Measurements from ENCODE around the gene ACOX3.

The ACOX3 gene

DNA sequence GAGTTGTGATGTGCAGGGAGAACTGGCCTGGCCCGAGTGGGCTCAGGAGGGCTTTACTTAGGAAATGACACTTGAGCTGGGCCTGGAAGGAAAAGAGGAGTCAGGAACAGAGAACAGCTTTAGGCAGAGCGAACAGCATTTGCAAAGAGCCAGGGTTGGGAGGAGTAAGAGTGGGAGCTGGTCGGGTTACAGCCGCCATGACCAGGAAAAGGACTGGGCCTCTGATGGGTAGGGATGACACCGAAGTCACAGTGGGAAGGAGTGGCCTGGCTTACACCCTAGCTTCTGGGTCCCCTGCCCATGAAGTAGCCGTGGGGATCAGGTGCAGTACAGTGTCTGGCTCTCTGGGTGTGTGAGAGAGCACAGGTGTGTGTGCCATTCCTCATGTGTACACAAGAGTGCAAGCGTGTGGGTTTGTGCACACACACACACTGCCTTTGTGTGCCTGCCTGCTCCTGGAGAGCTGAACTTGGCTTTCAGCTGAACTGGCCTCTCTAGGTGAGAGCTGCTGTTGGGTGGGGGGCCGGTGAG, 31.7 kb upstream of the ACOX3 start:
- Mint-ChIP-seq H3K36me3 (peaks cover 2% of the 10 kb centered on the region), H3K27ac (no peak overlapping the region), H3K27me3 (no peaks in the 10 kb centered on the region), H3K4me1 (ENCODE audit: low read depth) (no peaks in the 10 kb centered on the region), H3K9me3 (ENCODE audit: low read depth) (no peaks in the 10 kb centered on the region), H3K4me3 (no peak overlapping the region)

- no peak overlapping the region for H3K27ac Mint-ChIP-seq
- H3K27me3 Mint-ChIP-seq: no peaks in the 10 kb centered on the region
- H3K4me1 Mint-ChIP-seq (ENCODE audit: low read depth): no peaks in the 10 kb centered on the region
- H3K9me3 Mint-ChIP-seq (ENCODE audit: low read depth): no peaks in the 10 kb centered on the region
- H3K36me3 Mint-ChIP-seq: peaks cover 2% of the 10 kb centered on the region
- H3K4me3 Mint-ChIP-seq: no peak overlapping the region
Measured at GRCh38 chr4:8471211-8471875, 30.8 kb upstream of the ACOX3 start.

DNA sequence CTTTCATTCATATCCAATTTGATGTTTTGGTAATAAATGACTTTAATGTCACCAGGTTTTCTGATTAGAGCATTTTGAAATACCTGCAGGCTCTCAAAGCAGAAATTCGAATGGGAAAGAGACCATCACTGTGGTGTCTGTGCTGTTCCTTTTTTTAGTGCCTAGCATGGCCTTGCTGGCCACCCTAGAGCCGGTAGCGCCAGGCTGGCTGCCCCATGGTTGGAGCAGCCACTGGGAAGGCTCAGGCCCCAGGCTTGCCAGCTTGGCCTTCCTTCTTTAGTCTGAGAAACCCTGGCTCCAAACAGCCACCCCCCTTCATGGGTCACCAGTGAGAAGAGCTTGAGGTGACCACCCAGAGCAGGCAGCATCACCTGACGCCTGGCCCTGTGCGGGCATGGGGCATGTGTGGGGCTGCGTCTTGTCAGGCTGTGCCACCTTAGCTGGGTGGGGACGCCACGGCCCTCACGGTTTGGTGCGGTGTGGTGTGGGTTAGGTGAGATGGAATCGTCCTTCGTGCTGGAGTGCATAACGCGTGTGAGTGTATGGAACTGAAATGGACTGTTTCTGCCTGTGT, 30.0 kb upstream of the ACOX3 start:
- Mint-ChIP-seq H3K36me3 (peaks cover 2% of the 10 kb centered on the region), H3K27ac (no peak overlapping the region), H3K4me1 (ENCODE audit: low read depth) (no peaks in the 10 kb centered on the region), H3K4me3 (no peak overlapping the region), H3K9me3 (ENCODE audit: low read depth) (no peaks in the 10 kb centered on the region), H3K27me3 (no peaks in the 10 kb centered on the region)

DNA sequence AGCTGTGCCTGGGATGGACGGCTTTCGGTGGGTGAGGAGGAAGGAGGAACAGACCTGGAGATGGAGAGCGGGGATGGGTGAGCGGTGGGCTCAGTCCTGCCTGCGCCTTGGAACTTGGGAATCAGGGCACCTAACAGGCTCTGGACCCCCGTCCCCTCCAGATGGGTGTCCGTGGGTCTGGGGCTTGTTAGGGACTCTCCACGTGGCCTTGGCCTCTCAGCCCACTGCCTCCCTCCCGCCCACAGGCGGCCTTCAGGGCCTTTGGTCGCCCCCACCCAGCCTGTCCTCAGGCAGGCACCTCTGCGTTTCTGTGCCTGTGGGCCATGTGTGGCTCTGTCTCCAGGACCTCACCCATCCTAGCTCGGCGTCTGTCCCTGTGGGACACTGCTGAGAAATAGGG, 29.0 kb upstream of the ACOX3 start:
- Mint-ChIP-seq H3K9me3 (ENCODE audit: low read depth) (no peaks in the 10 kb centered on the region), H3K27me3 (no peaks in the 10 kb centered on the region), H3K27ac (no peak overlapping the region), H3K4me1 (ENCODE audit: low read depth) (no peaks in the 10 kb centered on the region), H3K36me3 (peaks cover 6% of the 10 kb centered on the region), H3K4me3 (no peak overlapping the region)

- Mint-ChIP-seq H3K27me3 (no peaks in the 10 kb centered on the region), H3K4me1 (ENCODE audit: low read depth) (no peaks in the 10 kb centered on the region), H3K9me3 (ENCODE audit: low read depth) (no peaks in the 10 kb centered on the region), H3K27ac (no peak overlapping the region), H3K4me3 (no peak overlapping the region), H3K36me3 (peaks cover 6% of the 10 kb centered on the region)
Measured at GRCh38 chr4:8468746-8469535, 28.4 kb upstream of the ACOX3 start.

GRCh38 chr4:8467016-8467415, 26.5 kb upstream of the ACOX3 start:
- no peak overlapping the region for H3K4me3 Mint-ChIP-seq
- no peaks in the 10 kb centered on the region for H3K27me3 Mint-ChIP-seq
- H3K9me3 Mint-ChIP-seq (ENCODE audit: low read depth): no peaks in the 10 kb centered on the region
- no peak overlapping the region for H3K27ac Mint-ChIP-seq
- no peaks in the 10 kb centered on the region for H3K4me1 Mint-ChIP-seq (ENCODE audit: low read depth)
- H3K36me3 Mint-ChIP-seq: peaks cover 6% of the 10 kb centered on the region

GRCh38 chr4:8465615-8466611, 25.4 kb upstream of the ACOX3 start:
- Mint-ChIP-seq H3K9me3 (ENCODE audit: low read depth) (no peaks in the 10 kb centered on the region), H3K27me3 (no peaks in the 10 kb centered on the region), H3K27ac (no peak overlapping the region), H3K4me3 (no peak overlapping the region), H3K4me1 (ENCODE audit: low read depth) (no peaks in the 10 kb centered on the region), H3K36me3 (peaks cover 6% of the 10 kb centered on the region)

DNA sequence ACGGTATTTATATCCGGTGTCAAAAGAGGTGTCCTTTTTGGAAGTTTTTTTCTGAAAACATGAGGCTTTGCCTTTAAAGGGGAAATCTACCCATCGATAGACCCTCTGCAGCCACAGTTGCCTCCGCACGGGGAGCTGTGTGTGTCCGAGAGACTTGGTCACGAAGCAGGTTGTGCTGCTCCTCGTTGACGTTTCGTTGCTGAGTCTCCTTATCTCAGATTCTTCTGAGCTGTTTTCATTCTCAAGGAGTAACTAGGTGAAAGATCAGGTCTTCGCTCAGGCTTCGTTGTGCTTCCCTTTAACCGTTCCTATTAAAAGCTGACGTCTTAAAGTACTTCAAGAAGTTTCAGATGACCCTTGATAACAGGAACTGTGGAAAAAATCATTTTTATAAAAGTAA, 23.9 kb upstream of the ACOX3 start:
- no peaks in the 10 kb centered on the region for H3K9me3 Mint-ChIP-seq (ENCODE audit: low read depth)
- H3K4me3 Mint-ChIP-seq: no peak overlapping the region
- peaks cover 4% of the 10 kb centered on the region for H3K36me3 Mint-ChIP-seq
- H3K27ac Mint-ChIP-seq: no peak overlapping the region
- no peaks in the 10 kb centered on the region for H3K4me1 Mint-ChIP-seq (ENCODE audit: low read depth)
- H3K27me3 Mint-ChIP-seq: no peaks in the 10 kb centered on the region

GRCh38 chr4:8463811-8464210, 23.3 kb upstream of the ACOX3 start:
- no peak overlapping the region for H3K27ac Mint-ChIP-seq
- no peaks in the 10 kb centered on the region for H3K9me3 Mint-ChIP-seq (ENCODE audit: low read depth)
- H3K27me3 Mint-ChIP-seq: no peaks in the 10 kb centered on the region

GRCh38 chr4:8461616-8462015, 21.1 kb upstream of the ACOX3 start:
- Mint-ChIP-seq H3K4me1 (ENCODE audit: low read depth) (no peaks in the 10 kb centered on the region), H3K27me3 (no peaks in the 10 kb centered on the region), H3K9me3 (ENCODE audit: low read depth) (no peaks in the 10 kb centered on the region), H3K36me3 (peaks cover 8% of the 10 kb centered on the region), H3K27ac (no peak overlapping the region), H3K4me3 (no peak overlapping the region)

More at GRCh38 chr4:8463811-8464210, 23.3 kb upstream of the ACOX3 start:
- no peak overlapping the region for H3K4me3 Mint-ChIP-seq
- H3K36me3 Mint-ChIP-seq: peaks cover 4% of the 10 kb centered on the region
- no peaks in the 10 kb centered on the region for H3K4me1 Mint-ChIP-seq (ENCODE audit: low read depth)

DNA sequence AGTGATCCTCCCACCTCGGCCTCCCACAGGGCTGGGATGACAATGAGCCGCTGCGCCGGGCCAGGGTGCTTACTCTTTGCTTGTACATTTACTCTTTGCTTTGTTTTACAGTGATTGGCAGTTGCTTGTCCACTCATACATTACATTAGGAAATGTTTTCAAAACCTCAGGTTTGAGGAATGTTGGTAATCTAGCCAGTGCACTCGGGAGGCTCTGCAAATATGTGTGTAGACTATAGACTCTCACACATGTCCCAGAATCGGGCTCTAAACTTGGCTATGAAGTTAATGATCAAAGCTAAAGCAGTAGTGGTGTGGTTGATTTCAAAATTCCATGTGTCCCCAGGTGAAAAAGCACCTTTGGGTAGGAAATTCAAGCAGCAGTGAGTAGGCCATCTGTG, 20.6 kb upstream of the ACOX3 start:
- Mint-ChIP-seq H3K4me1 (ENCODE audit: low read depth) (no peaks in the 10 kb centered on the region), H3K27me3 (no peaks in the 10 kb centered on the region), H3K4me3 (no peak overlapping the region), H3K9me3 (ENCODE audit: low read depth) (no peaks in the 10 kb centered on the region), H3K36me3 (peaks cover 8% of the 10 kb centered on the region), H3K27ac (no peak overlapping the region)

- H3K27me3 Mint-ChIP-seq: no peaks in the 10 kb centered on the region
- no peak overlapping the region for H3K27ac Mint-ChIP-seq
- H3K36me3 Mint-ChIP-seq: peaks cover 4% of the 10 kb centered on the region
- H3K4me1 Mint-ChIP-seq (ENCODE audit: low read depth): no peaks in the 10 kb centered on the region
- no peaks in the 10 kb centered on the region for H3K9me3 Mint-ChIP-seq (ENCODE audit: low read depth)
- H3K4me3 Mint-ChIP-seq: no peak overlapping the region
Measured at GRCh38 chr4:8459867-8460445, 19.4 kb upstream of the ACOX3 start.

- Mint-ChIP-seq H3K27ac (no peak overlapping the region), H3K4me1 (ENCODE audit: low read depth) (no peaks in the 10 kb centered on the region), H3K9me3 (ENCODE audit: low read depth) (no peaks in the 10 kb centered on the region), H3K4me3 (no peak overlapping the region), H3K36me3 (peaks cover 4% of the 10 kb centered on the region), H3K27me3 (no peaks in the 10 kb centered on the region)
Measured at GRCh38 chr4:8457646-8458252, 17.2 kb upstream of the ACOX3 start.

- no peak overlapping the region for H3K27ac Mint-ChIP-seq
- H3K4me1 Mint-ChIP-seq (ENCODE audit: low read depth): no peaks in the 10 kb centered on the region
- no peak overlapping the region for H3K4me3 Mint-ChIP-seq
- peaks cover 4% of the 10 kb centered on the region for H3K36me3 Mint-ChIP-seq
- H3K27me3 Mint-ChIP-seq: no peaks in the 10 kb centered on the region
- H3K9me3 Mint-ChIP-seq (ENCODE audit: low read depth): no peaks in the 10 kb centered on the region
Measured at GRCh38 chr4:8453957-8454356, 13.4 kb upstream of the ACOX3 start.
